Chondrocyte (in vitro differentiated cells): Measurements from ENCODE around the gene POT1. TPM values are rescaled to one million over a fixed set of nuclear protein-coding genes. Genes with fewer than 3 reads are reported as not detected.

Source experiments
- DNase-seq: peaks from one replicate; pipeline ENCODE4 v3.0.0; 2021; ENCODE audit warnings: mixed read lengths, low spot score
- H3K27ac Mint-ChIP-seq: one replicate; pipeline ENCODE4 v1.8.0; 2021; ENCODE audit warnings: mild to moderate bottlenecking, moderate library complexity, mixed read lengths; ENCODE audit not compliant: unreplicated experiment
- H3K27me3 Mint-ChIP-seq: 2 replicates; pipeline ENCODE4 v1.8.0; 2021; ENCODE audit warnings: low read depth, mixed read lengths
- H3K36me3 Mint-ChIP-seq: 2 replicates; pipeline ENCODE4 v1.8.0; 2021; ENCODE audit warnings: low read depth, mixed read lengths
- H3K4me1 Mint-ChIP-seq: 2 replicates; pipeline ENCODE4 v1.8.0; 2021; ENCODE audit warnings: low read depth, mild to moderate bottlenecking, mixed read lengths
- H3K4me3 Mint-ChIP-seq: one replicate; pipeline ENCODE4 v1.8.0; 2021; ENCODE audit warnings: mild to moderate bottlenecking, moderate library complexity, mixed read lengths; ENCODE audit not compliant: unreplicated experiment
- H3K9me3 Mint-ChIP-seq: 2 replicates; pipeline ENCODE4 v1.8.0; 2021; ENCODE audit warnings: low read depth, mixed read lengths
- total RNA-seq: library from RNA; stranded (reverse); gene quantifications from 3 replicates; pipeline ENCODE4 v1.2.1, GENCODE V29; 2021
- TF ChIP-seq, protein P1 (sequence below): fragments of 200-600 bp; sonication (generic); IDR thresholded peaks from 2 replicates; pipeline ENCODE4 v1.5.0; 2021; ENCODE audit warnings: antibody characterized with exemption, mild to moderate bottlenecking, moderate library complexity

The POT1 gene
- total RNA-seq, 1 donor from 2014 or later: 14.2 TPM

DNA sequence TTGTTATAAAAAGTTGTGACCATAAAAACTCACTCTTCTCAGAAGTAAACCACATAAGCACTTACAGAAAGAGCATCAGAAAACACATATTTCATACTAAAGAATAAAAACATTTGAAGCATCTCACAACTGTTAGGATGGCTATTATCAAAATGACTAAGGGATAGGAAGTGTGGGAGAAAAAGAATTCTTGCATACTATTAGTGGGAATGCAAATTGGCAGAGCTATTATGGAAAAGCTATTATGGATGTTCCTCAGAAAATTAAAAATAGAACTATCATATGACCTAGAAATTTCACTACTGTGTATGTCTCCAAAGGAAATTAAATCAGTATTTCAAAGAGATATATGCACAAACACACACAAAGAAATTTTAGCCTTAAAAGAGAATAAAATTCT, 25.2 kb upstream of the POT1 start:
- no peak overlapping the region for H3K27ac Mint-ChIP-seq
- no peak for DNase-seq
- peaks cover 4% of the 10 kb centered on the region for H3K27me3 Mint-ChIP-seq

DNA sequence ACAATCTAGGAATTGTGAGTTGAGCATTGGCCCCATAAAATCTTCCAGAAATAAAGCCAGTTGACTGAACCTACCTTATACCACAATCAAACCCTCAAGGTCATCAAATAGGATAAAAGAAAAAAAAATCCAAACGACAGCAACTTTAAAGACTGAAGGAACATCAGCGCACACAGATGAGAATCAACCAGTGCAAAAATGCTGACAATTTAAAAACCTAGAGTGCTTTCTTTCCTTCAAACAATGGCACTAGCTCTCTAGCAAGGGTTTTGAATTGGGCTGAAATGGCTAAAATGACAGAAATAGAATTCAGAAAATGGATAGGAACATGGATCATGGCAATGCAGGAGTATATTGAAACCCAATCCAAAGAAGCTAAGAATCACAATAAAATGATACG, 16.1 kb upstream of the POT1 start:
- Mint-ChIP-seq H3K4me1 (peaks cover 3% of the 10 kb centered on the region), H3K27me3 (peaks cover 10% of the 10 kb centered on the region), H3K4me3 (no peak overlapping the region), H3K36me3 (peaks cover 5% of the 10 kb centered on the region), H3K9me3 (peaks cover 20% of the 10 kb centered on the region), H3K27ac (no peak overlapping the region)
- TF ChIP-seq, protein P1, sequence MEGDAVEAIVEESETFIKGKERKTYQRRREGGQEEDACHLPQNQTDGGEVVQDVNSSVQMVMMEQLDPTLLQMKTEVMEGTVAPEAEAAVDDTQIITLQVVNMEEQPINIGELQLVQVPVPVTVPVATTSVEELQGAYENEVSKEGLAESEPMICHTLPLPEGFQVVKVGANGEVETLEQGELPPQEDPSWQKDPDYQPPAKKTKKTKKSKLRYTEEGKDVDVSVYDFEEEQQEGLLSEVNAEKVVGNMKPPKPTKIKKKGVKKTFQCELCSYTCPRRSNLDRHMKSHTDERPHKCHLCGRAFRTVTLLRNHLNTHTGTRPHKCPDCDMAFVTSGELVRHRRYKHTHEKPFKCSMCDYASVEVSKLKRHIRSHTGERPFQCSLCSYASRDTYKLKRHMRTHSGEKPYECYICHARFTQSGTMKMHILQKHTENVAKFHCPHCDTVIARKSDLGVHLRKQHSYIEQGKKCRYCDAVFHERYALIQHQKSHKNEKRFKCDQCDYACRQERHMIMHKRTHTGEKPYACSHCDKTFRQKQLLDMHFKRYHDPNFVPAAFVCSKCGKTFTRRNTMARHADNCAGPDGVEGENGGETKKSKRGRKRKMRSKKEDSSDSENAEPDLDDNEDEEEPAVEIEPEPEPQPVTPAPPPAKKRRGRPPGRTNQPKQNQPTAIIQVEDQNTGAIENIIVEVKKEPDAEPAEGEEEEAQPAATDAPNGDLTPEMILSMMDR: no peak
- DNase-seq: no peak

More for the DNA sequence above, 25.2 kb upstream of the POT1 start:
- Mint-ChIP-seq H3K9me3 (peaks cover 7% of the 10 kb centered on the region), H3K4me1 (no peaks in the 10 kb centered on the region), H3K36me3 (no peaks in the 10 kb centered on the region), H3K4me3 (no peak overlapping the region)
- TF ChIP-seq, protein P1: no peak

DNA sequence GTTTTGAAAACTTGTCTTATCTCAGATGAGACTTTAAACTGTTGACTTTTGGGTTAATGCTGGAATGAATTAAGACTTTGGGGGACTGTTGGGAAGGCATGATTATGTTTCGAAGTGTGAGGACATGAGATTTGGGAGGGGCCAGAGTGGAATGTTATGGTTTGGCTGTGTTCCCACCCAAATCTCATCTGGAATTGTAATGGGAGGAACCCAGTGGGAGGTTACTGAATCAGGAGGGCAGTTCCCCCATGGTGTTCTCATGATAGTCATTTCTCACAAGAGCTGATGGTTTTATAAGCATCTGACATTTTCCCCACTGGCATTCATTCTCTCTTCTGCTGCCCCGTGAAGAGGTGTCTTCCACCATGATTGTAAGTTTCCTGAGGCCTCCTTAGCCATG, 13.8 kb upstream of the POT1 start:
- Mint-ChIP-seq H3K9me3 (peaks cover 20% of the 10 kb centered on the region), H3K4me1 (peaks cover 3% of the 10 kb centered on the region), H3K27me3 (peaks cover 7% of the 10 kb centered on the region), H3K36me3 (peaks cover 5% of the 10 kb centered on the region), H3K4me3 (no peak overlapping the region), H3K27ac (no peak overlapping the region)
- TF ChIP-seq, protein P1: no peak
- DNase-seq: no peak

DNA sequence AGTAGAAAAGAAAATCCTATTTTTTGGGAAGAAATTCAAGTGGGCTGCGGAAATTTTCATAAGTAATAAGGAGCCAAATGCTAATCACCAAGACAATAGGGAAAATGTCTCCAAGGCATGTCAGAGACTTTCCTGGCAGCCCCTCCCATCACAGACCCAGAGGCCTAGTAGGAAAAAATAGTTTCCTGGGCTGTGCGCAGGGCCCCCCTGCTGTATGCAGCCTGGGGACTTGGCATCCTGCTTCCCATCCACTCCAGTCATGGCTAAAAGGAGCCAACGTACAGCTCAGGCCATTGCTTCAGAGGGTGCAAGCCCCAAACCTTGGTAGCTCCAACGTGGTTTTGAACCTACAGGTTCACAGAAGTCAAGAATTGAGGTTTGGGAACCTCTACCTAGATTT, 12.8 kb upstream of the POT1 start:
- Mint-ChIP-seq H3K4me3 (no peak overlapping the region), H3K27ac (no peak overlapping the region), H3K4me1 (peaks cover 3% of the 10 kb centered on the region), H3K36me3 (peaks cover 3% of the 10 kb centered on the region), H3K9me3 (peaks cover 13% of the 10 kb centered on the region), H3K27me3 (peaks cover 7% of the 10 kb centered on the region)
- TF ChIP-seq, protein P1: no peak
- no peak for DNase-seq

DNA sequence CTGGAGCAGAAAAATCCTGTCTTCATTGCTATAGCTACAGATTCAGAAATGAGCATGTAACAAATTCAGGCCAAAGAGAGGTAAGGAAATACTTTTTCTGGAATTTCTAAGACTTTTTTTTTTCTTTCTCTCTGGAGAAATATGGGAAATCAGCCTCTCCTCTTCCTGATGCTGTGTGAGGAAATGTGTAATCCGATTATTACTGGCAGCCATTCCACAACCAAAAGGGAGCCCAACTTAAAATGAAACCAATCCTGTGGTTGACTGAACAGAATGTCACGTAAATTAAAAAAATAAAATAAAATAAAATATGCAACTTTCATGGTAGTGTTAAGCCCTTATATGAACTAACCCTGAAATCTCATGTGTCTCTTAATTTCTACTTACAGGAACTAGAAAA, 10.7 kb upstream of the POT1 start:
- Mint-ChIP-seq H3K27me3 (peaks cover 4% of the 10 kb centered on the region), H3K4me3 (no peak overlapping the region), H3K36me3 (no peaks in the 10 kb centered on the region), H3K27ac (no peak overlapping the region), H3K4me1 (peaks cover 3% of the 10 kb centered on the region), H3K9me3 (no peaks in the 10 kb centered on the region)
- TF ChIP-seq, protein P1: no peak
- no peak for DNase-seq
